ENCODE data around the gene SSH3.

SSH3 gene

GRCh38 chr11:67295846-67296245 lies 7.5 kb upstream of the SSH3 start:
- H3K36me3 ChIP-seq (replicated peaks; ENCODE audit: low read depth, low read length), result peaks cover 73% of the 10 kb centered on the region
- H2AFZ ChIP-seq (ENCODE audit: low read depth, low read length), result no peak overlapping the region
- TF ChIP-seq CTCF (IDR thresholded peaks at IDR 0.05; ENCODE audit: low read depth, low read length) (no peak), EZH2phosphoT487 (IDR thresholded peaks at IDR 0.05; ENCODE audit: low read depth) (no peak)
- H3K27ac ChIP-seq (ENCODE audit: low read length), result no peak overlapping the region
- no peaks in the 10 kb centered on the region for H4K20me1 ChIP-seq (ENCODE audit: insufficient read depth, low read length)
- H3K4me3 ChIP-seq (ENCODE audit: low read length), result no peak overlapping the region
- H3K9ac ChIP-seq (ENCODE audit: low read length), result no peak overlapping the region
- H3K9me3 ChIP-seq (ENCODE audit: insufficient read depth, low read length), result peaks cover 11% of the 10 kb centered on the region; the same call in 1 of the 2 replicates
- no peaks in the 10 kb centered on the region for H3K27me3 ChIP-seq (ENCODE audit: low read depth, low read length)
- peaks cover under 1% of the 10 kb centered on the region for H3K79me2 ChIP-seq (ENCODE audit: low read length)
- H3K4me1 ChIP-seq (ENCODE audit: low read length), result no peaks in the 10 kb centered on the region
- no peak overlapping the region for H3K4me2 ChIP-seq (ENCODE audit: low read length)

- Histone ChIP-seq H3K36me3 (replicated peaks; ENCODE audit: low read depth, low read length) (peaks cover 65% of the 10 kb centered on the region), H2AFZ (ENCODE audit: low read depth, low read length) (no peak overlapping the region), H3K4me3 (ENCODE audit: low read length) (no peak overlapping the region), H3K9ac (ENCODE audit: low read length) (no peak overlapping the region), H3K27me3 (ENCODE audit: low read depth, low read length) (no peaks in the 10 kb centered on the region), H3K4me1 (ENCODE audit: low read length) (no peaks in the 10 kb centered on the region), H3K27ac (ENCODE audit: low read length) (no peak overlapping the region), H3K79me2 (ENCODE audit: low read length) (no peaks in the 10 kb centered on the region; the same call in 1 of the 2 replicates), H3K9me3 (ENCODE audit: insufficient read depth, low read length) (peaks cover 11% of the 10 kb centered on the region; the same call in 1 of the 2 replicates), H4K20me1 (ENCODE audit: insufficient read depth, low read length) (no peaks in the 10 kb centered on the region), H3K4me2 (ENCODE audit: low read length) (no peak overlapping the region)
- TF ChIP-seq CTCF (IDR thresholded peaks at IDR 0.05; ENCODE audit: low read depth, low read length), result no peak
- TF ChIP-seq EZH2phosphoT487 (IDR thresholded peaks at IDR 0.05; ENCODE audit: low read depth), result no peak
Measured at GRCh38 chr11:67298786-67299185, 4.5 kb upstream of the SSH3 start.

- H2AFZ ChIP-seq (ENCODE audit: low read depth, low read length), result no peak overlapping the region
- no peaks in the 10 kb centered on the region for H3K27me3 ChIP-seq (ENCODE audit: low read depth, low read length)
- TF ChIP-seq EZH2phosphoT487 (IDR thresholded peaks at IDR 0.05; ENCODE audit: low read depth) (no peak), CTCF (IDR thresholded peaks at IDR 0.05; ENCODE audit: low read depth, low read length) (no peak)
- H3K4me1 ChIP-seq (ENCODE audit: low read length), result no peaks in the 10 kb centered on the region
- no peak overlapping the region for H3K27ac ChIP-seq (ENCODE audit: low read length)
- H3K9ac ChIP-seq (ENCODE audit: low read length), result no peak overlapping the region
- peaks cover 11% of the 10 kb centered on the region; the same call in 1 of the 2 replicates for H3K9me3 ChIP-seq (ENCODE audit: insufficient read depth, low read length)
- H3K4me3 ChIP-seq (ENCODE audit: low read length), result no peak overlapping the region
- H4K20me1 ChIP-seq (ENCODE audit: insufficient read depth, low read length), result no peaks in the 10 kb centered on the region
- H3K79me2 ChIP-seq (ENCODE audit: low read length), result no peaks in the 10 kb centered on the region; the same call in 1 of the 2 replicates
- no peak overlapping the region for H3K4me2 ChIP-seq (ENCODE audit: low read length)
- peaks cover 56% of the 10 kb centered on the region for H3K36me3 ChIP-seq (replicated peaks; ENCODE audit: low read depth, low read length)
Measured at GRCh38 chr11:67299471-67300191, 3.7 kb upstream of the SSH3 start.

- Histone ChIP-seq H3K79me2 (ENCODE audit: low read length) (no peaks in the 10 kb centered on the region; the same call in 1 of the 2 replicates), H3K27ac (ENCODE audit: low read length) (no peak overlapping the region), H4K20me1 (ENCODE audit: insufficient read depth, low read length) (no peaks in the 10 kb centered on the region)
Measured at GRCh38 chr11:67300256-67300755, 3.0 kb upstream of the SSH3 start.

More at GRCh38 chr11:67300256-67300755, 3.0 kb upstream of the SSH3 start:
- Histone ChIP-seq H3K4me3 (ENCODE audit: low read length) (no peak overlapping the region), H3K9ac (ENCODE audit: low read length) (no peak overlapping the region), H3K4me2 (ENCODE audit: low read length) (no peak overlapping the region), H2AFZ (ENCODE audit: low read depth, low read length) (no peak overlapping the region), H3K9me3 (ENCODE audit: insufficient read depth, low read length) (peaks cover 9% of the 10 kb centered on the region; the same call in 1 of the 2 replicates), H3K4me1 (ENCODE audit: low read length) (no peaks in the 10 kb centered on the region), H3K27me3 (ENCODE audit: low read depth, low read length) (no peaks in the 10 kb centered on the region), H3K36me3 (replicated peaks; ENCODE audit: low read depth, low read length) (peaks cover 52% of the 10 kb centered on the region)
- TF ChIP-seq EZH2phosphoT487 (IDR thresholded peaks at IDR 0.05; ENCODE audit: low read depth) (no peak), CTCF (IDR thresholded peaks at IDR 0.05; ENCODE audit: low read depth, low read length) (no peak)
